ENCODE measurements around the gene FAM171A1.

The FAM171A1 gene

GRCh38 chr10:15175587-15175986 lies 195.5 kb downstream of the FAM171A1 start:
- DNase-seq (ENCODE audit: low read depth in 4 of 4, low spot score in 1 of 4) = no peak

- DNase-seq (ENCODE audit: low read depth in 4 of 4, low spot score in 1 of 4) = no peak
These were observed 198.7 kb downstream of the FAM171A1 start for GRCh38 chr10:15172306-15172840.

GRCh38 chr10:15169555-15170401 lies 201.3 kb downstream of the FAM171A1 start:
- peak in 2 of 4 experiments; percentile 14 to 16 for DNase-seq (ENCODE audit: low read depth in 4 of 4, low spot score in 1 of 4)

DNA sequence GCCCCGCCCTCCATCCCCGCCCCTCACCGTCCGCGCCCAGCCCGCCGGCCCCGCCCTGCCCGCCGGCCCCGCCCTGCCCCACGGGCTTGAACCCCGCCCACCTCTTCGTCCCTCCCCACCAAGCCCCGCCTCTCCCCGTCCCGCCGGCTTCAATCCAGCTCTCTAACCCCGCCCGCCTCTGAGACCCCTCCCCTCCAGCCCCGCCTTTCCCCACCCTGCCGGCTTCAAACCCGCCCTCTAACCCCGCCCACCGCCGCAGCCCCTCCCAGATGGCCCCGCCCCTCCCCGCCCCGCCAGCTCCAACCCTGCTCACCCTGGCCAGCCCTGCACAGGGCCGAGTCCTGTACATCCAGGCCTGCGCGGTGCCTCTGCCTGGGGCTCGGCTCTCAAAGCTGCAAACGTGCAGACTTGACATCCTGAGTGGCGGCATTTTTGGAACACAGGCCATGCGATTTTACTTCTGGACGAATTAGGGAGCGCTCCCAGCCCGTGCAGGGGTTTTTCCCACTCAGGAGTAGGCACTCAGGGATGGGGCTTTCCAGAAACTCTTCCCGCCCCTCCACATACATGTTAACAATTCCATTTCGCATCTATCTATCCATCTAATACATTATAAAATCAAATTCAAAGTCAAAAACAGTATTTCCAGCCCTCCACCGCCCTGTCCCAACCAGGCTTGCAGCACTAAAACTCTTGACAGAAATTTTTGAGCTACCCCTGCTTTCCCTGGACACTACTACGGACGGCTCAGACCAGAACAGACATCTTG lies 202.1 kb downstream of the FAM171A1 start:
- DNase-seq (ENCODE audit: low read depth in 4 of 4, low spot score in 1 of 4) = peak; percentile 93 to 99 (median 96)

DNA sequence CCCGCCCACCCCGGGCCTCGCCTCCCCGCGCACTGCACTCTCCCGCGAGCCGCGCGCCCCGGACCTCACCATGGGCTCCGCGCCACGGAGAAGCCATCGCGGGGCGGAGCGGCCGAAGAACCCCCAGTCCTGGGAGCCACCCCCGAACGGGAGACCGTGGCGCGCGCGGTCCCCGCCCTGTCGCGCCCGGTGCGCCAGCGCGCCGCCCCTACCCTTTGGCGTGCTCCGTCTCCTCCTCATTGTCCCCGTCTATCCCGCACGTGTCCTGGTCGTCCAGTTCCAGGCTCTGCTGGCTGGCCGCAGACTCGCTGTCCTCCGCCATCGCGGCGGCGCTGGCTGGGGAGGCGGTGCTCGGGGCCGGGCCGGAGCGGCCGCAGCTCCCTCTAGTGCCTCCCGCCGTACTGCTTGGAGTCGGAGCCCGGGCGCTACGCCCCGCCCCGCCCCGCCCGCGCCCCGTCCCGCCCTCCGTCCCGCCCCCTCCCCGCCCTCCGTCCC lies 202.8 kb downstream of the FAM171A1 start, which contains the start of gene NMT2:
NMT2 (minus strand) TSS at position 403 of the 495 bp plus-strand sequence; CDS start at position 322, 81 bp downstream.
- DNase-seq (ENCODE audit: low read depth in 4 of 4, low spot score in 1 of 4) = peak in 1 of 4 experiments; percentile 38

- DNase-seq (ENCODE audit: low read depth in 4 of 4, low spot score in 1 of 4) = peak in 3 of 4 experiments; percentile 13 to 29 (median 18)
These were observed 203.4 kb downstream of the FAM171A1 start for GRCh38 chr10:15167411-15168290.

GRCh38 chr10:15166325-15166724 lies 204.8 kb downstream of the FAM171A1 start:
- DNase-seq (ENCODE audit: low read depth in 4 of 4, low spot score in 1 of 4) = no peak

DNA sequence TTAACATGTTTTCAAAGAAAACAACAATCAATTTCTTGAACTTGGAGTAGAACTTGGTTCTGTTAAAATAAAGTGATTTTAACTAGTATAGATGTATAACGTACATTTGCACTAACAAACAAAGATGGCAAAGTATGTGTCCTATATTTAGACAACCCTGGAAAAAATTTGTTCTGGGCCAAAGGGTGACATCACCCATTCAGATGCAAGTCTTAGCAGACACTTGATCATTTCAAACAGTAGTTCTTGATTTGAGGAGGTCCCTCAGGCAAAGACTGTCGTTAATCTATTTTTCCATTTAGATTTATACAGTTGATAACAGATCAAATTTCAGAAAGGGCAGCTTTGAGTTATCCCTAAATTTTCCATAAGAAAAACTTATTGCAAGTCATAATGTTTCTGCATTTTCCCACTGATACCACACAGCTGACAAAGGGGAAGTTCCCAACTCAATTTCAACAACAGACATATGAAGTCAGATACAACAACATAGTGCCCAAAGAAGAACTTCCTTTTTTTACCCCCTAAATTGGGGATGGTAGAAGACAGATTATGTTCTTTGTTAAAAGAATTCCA lies 207.7 kb downstream of the FAM171A1 start:
- DNase-seq (ENCODE audit: low read depth in 4 of 4, low spot score in 1 of 4) = no peak

Data from stimulated activated CD4-positive, alpha-beta T cell treated with anti-CD3 and anti-CD28 coated beads, Interleukin-1b, Interleukin-23, amount 100 ng/mL, for 24 hours (primary cell).